DOHH2 (cell line): ENCODE results near the gene PML.
A peak's percentile ranks its signal among the peaks of the same experiment; 100 is the strongest.

Experiments
- H3F3A ChIP-seq: fragments of 200-600 bp; sonication (generic), shearing (Covaris generic); 2 replicates; pipeline ENCODE4 v1.6.0; 2016; ENCODE audit warnings: antibody characterized with exemption, mild to moderate bottlenecking; ENCODE audit not compliant: control insufficient read depth, insufficient read depth
- H3K27ac ChIP-seq: fragments of 200-600 bp; sonication (generic); 2 replicates; pipeline ENCODE4 v1.5.1; 2014; ENCODE audit warnings: low read depth, mild to moderate bottlenecking, low read length, moderate library complexity
- H3K27me3 ChIP-seq: fragments of 200-600 bp; sonication (generic); 2 replicates; pipeline ENCODE4 v1.6.1; 2014; ENCODE audit warnings: mild to moderate bottlenecking, low read length, mixed read lengths; ENCODE audit not compliant: control insufficient read depth
- H3K36me3 ChIP-seq: fragments of 200-600 bp; sonication (generic); 2 replicates; pipeline ENCODE4 v1.6.1; 2014; ENCODE audit warnings: mild to moderate bottlenecking, low read length, moderate library complexity, mixed read lengths; ENCODE audit not compliant: control insufficient read depth
- H3K4me1 ChIP-seq: fragments of 200-600 bp; sonication (generic); 2 replicates; pipeline ENCODE4 v1.6.1; 2014; ENCODE audit warnings: mild to moderate bottlenecking, low read length, mixed read lengths; ENCODE audit not compliant: control insufficient read depth
- H3K4me2 ChIP-seq: fragments of 200-600 bp; sonication (generic); 2 replicates; pipeline ENCODE4 v1.6.0; 2014; ENCODE audit warnings: mild to moderate bottlenecking, low read length, moderate library complexity
- H3K4me3 ChIP-seq: fragments of 200-600 bp; sonication (generic); 2 replicates; pipeline ENCODE4 v1.5.1; 2014; ENCODE audit warnings: mild to moderate bottlenecking, low read length, mixed read lengths
- H3K79me2 ChIP-seq: fragments of 200-600 bp; sonication (generic); 2 replicates; pipeline ENCODE4 v1.6.1; 2014; ENCODE audit warnings: mild to moderate bottlenecking, low read length, mixed read lengths; ENCODE audit not compliant: control insufficient read depth
- H3K9me2 ChIP-seq: fragments of 200-600 bp; sonication (generic); replicated peaks from 2 replicates; pipeline ENCODE4 v1.6.1; 2014; ENCODE audit warnings: mild to moderate bottlenecking, low read length, mixed read lengths; ENCODE audit not compliant: control insufficient read depth
- H3K9me3 ChIP-seq: fragments of 200-600 bp; sonication (generic); 2 replicates; pipeline ENCODE4 v1.6.1; 2014; ENCODE audit warnings: antibody characterized with exemption, low read length, mixed read lengths; ENCODE audit not compliant: control insufficient read depth, insufficient read depth
- H4K20me1 ChIP-seq: fragments of 200-600 bp; sonication (generic); 2 replicates; pipeline ENCODE4 v1.6.0; 2014; ENCODE audit warnings: low read depth, mild to moderate bottlenecking, antibody characterized with exemption, low read length, moderate library complexity; ENCODE audit not compliant: control insufficient read depth, insufficient read depth
- EZH2phosphoT487 ChIP-seq: fragments of 200-600 bp; sonication (generic); IDR thresholded peaks from 2 replicates; pipeline ENCODE4 v1.6.1; 2017; ENCODE audit warnings: borderline replicate concordance, mild to moderate bottlenecking, antibody characterized with exemption, low read length, moderate library complexity, mixed read lengths
- TF ChIP-seq, protein P1 (sequence below): fragments of 200-600 bp; sonication (generic); IDR thresholded peaks from one replicate; pipeline ENCODE4 v1.5.1; 2014; ENCODE audit warnings: antibody characterized with exemption, mild to moderate bottlenecking, low read depth, low read length; ENCODE audit not compliant: poor library complexity, severe bottlenecking

PML gene

DNA sequence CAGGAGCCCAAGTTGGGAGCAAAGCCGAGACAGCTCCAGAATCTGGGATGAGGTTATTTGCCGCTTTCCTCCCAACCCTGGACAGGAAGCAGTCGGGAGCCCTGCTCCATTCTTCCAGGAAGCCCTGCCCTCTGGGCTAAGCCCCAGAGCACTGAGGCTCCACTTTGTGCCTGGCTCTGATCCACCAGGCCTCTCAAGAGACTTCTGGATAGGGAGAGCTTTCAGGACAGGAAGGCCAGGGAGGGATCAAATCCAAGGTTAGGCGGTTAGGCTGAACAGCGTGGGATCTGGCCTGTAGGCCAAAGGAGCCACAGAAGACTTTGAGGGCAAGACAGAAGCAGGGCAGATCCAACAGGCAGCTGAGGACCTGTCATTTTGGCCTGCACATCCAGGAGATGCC lies 3.3 kb upstream of the PML start:
- TF ChIP-seq, protein P1, sequence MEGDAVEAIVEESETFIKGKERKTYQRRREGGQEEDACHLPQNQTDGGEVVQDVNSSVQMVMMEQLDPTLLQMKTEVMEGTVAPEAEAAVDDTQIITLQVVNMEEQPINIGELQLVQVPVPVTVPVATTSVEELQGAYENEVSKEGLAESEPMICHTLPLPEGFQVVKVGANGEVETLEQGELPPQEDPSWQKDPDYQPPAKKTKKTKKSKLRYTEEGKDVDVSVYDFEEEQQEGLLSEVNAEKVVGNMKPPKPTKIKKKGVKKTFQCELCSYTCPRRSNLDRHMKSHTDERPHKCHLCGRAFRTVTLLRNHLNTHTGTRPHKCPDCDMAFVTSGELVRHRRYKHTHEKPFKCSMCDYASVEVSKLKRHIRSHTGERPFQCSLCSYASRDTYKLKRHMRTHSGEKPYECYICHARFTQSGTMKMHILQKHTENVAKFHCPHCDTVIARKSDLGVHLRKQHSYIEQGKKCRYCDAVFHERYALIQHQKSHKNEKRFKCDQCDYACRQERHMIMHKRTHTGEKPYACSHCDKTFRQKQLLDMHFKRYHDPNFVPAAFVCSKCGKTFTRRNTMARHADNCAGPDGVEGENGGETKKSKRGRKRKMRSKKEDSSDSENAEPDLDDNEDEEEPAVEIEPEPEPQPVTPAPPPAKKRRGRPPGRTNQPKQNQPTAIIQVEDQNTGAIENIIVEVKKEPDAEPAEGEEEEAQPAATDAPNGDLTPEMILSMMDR, result no peak
- TF ChIP-seq EZH2phosphoT487, result no peak
- H3K4me1 ChIP-seq, result peaks cover 32% of the 10 kb centered on the region
- peak overlapping the region; percentile 91 for H3K4me3 ChIP-seq
- H3K36me3 ChIP-seq, result no peaks in the 10 kb centered on the region
- H3K4me2 ChIP-seq, result peak overlapping the region; percentile 89
- peaks cover 8% of the 10 kb centered on the region for H3K79me2 ChIP-seq
- no peaks in the 10 kb centered on the region for H3F3A ChIP-seq
- H3K27me3 ChIP-seq, result no peaks in the 10 kb centered on the region
- H3K27ac ChIP-seq, result no peak overlapping the region
- H4K20me1 ChIP-seq, result no peaks in the 10 kb centered on the region
- no peaks in the 10 kb centered on the region for H3K9me2 ChIP-seq
- H3K9me3 ChIP-seq, result no peaks in the 10 kb centered on the region

DNA sequence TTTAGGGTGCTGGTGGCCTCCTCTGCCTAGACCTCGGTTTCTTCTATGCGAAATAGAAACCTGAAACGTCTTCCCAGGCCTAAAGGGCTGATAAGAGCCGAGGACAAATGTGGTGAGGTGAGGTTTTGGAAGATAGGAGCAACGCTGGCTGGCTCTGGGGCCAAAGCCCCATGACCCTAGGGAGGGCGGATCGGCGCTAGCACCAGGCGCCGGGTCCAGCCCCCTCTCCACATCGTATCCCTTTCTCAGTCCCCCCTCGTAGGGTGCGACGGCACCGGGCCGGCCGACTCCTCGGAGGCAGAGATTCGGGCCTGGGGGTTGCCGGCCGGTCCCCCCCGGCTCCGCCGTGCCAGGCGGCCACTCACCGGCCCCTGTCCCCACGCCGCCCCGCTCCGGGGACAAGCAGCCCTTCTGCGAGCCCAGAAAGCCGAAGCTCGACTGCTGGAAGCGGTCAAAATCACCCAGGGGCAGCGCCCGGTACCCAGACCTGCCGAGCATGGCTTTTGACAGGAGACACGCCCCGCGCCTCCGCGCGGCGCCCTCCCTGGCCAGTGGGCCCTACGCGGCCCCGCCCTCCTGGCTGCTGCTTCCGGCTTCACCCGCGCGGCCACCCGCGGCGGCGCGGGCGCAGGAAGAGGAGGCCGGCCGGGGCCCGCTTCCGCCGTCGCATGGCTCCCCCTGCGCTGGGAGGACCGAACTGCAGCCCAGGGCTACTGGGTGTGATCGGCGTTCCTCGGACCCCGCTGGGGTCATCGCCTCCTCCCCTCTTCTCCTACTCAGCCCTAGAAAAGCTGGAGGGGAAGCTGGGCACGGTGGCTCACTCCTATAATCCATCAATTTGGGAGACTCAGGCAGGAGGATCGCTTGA lies 2.6 kb upstream of the PML start, which contains the start of gene STOML1:
Gene STOML1 (minus strand): TSS at position 570 of the 868 bp plus-strand sequence. CDS start 72 bp downstream, at position 498.
- peak within 1 kb of the TSS; percentile 89 for H3K4me2 ChIP-seq
- TF ChIP-seq, protein P1, result peak; percentile 79
- no peak for TF ChIP-seq EZH2phosphoT487
- no peaks in the 10 kb centered on the region for H3K9me2 ChIP-seq
- no peaks in the 10 kb centered on the region for H3K36me3 ChIP-seq
- H3K27ac ChIP-seq, result no peak within 1 kb of the TSS
- H3K27me3 ChIP-seq, result no peaks in the 10 kb centered on the region
- H3K4me3 ChIP-seq, result peak within 1 kb of the TSS; percentile 91
- H3K9me3 ChIP-seq, result no peaks in the 10 kb centered on the region
- no peaks in the 10 kb centered on the region for H3F3A ChIP-seq
- peaks cover 39% of the 10 kb centered on the region for H3K4me1 ChIP-seq
- H4K20me1 ChIP-seq, result no peaks in the 10 kb centered on the region
- H3K79me2 ChIP-seq, result peaks cover 8% of the 10 kb centered on the region

DNA sequence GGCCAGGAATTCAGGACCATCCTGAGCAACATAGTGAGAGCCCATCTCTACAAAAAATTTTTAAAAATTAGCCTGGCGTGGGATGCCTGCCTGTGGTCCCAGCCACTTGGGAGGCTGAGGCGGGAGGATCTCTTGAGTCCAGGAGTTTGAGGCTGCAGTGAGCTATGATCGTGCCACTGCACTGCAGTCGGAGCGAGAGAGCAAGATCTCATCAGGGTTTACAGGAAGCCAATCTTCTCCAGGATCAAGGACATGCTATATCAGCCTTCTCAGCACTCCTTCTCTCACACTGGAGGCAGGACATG lies 2.0 kb upstream of the PML start:
- peaks cover 45% of the 10 kb centered on the region for H3K4me1 ChIP-seq

More for the DNA sequence above, 2.0 kb upstream of the PML start:
- no peak overlapping the region for H3K27ac ChIP-seq
- H3K79me2 ChIP-seq, result peaks cover 9% of the 10 kb centered on the region
- peak overlapping the region; percentile 70 for H3K4me2 ChIP-seq
- H3K27me3 ChIP-seq, result no peaks in the 10 kb centered on the region
- no peaks in the 10 kb centered on the region for H4K20me1 ChIP-seq
- H3K36me3 ChIP-seq, result no peaks in the 10 kb centered on the region
- no peak for TF ChIP-seq EZH2phosphoT487
- TF ChIP-seq, protein P1, result no peak
- H3K9me3 ChIP-seq, result no peaks in the 10 kb centered on the region
- peak overlapping the region; percentile 91 for H3K4me3 ChIP-seq
- H3F3A ChIP-seq, result no peaks in the 10 kb centered on the region
- H3K9me2 ChIP-seq, result no peaks in the 10 kb centered on the region
